Esophagus (tissue), 2 donors: ENCODE results near the gene UXS1. TPM values are rescaled to one million over a fixed set of nuclear protein-coding genes. Genes with fewer than 3 reads are reported as not detected.
A peak's percentile ranks its signal among the peaks of the same experiment; 100 is the strongest.

Experiments used
- H3K27ac ChIP-seq, 2 donors: one replicate each; pipeline ENCODE4 v1.5.1; 2013; ENCODE audit warnings: low read depth in 2 of 2, mild to moderate bottlenecking in 2 of 2, inconsistent platforms in 1 of 2, low read length in 1 of 2, moderate library complexity in 1 of 2
- H3K27me3 ChIP-seq, 2 donors: one replicate each; pipeline ENCODE4 v1.6.1; 2013; ENCODE audit warnings: low read length in 2 of 2, control low read depth in 1 of 2, mild to moderate bottlenecking in 1 of 2; ENCODE audit not compliant: insufficient read depth in 2 of 2, control insufficient read depth in 1 of 2
- H3K36me3 ChIP-seq, 2 donors: one replicate each; pipeline ENCODE4 v1.6.1; 2013; ENCODE audit warnings: low read length in 1 of 2; ENCODE audit not compliant: control insufficient read depth in 2 of 2, insufficient read depth in 2 of 2
- H3K4me1 ChIP-seq, 2 donors: one replicate each; pipeline ENCODE4 v1.6.1; 2013; ENCODE audit warnings: low read length in 1 of 2; ENCODE audit not compliant: control insufficient read depth in 2 of 2, insufficient read depth in 2 of 2
- H3K4me3 ChIP-seq, 2 donors: one replicate each; pipeline ENCODE4 v1.5.1; 2013; ENCODE audit warnings: low read length in 2 of 2, mild to moderate bottlenecking in 2 of 2, low read depth in 1 of 2, moderate library complexity in 1 of 2
- H3K9me3 ChIP-seq, 2 donors: one replicate each; pipeline ENCODE4 v1.6.1; 2013; ENCODE audit warnings: mild to moderate bottlenecking in 2 of 2, low read depth in 1 of 2, low read length in 1 of 2, moderate library complexity in 1 of 2; ENCODE audit not compliant: control insufficient read depth in 2 of 2, insufficient read depth in 1 of 2
- WGBS, 2 donors: extraction: QIAGEN DNeasy Blood & Tissue Kit; methylation state at CpG; one replicate each; pipeline ENCODE4 v1.1.7; 2013; 5-methylcytosine and 5-hydroxymethylcytosine counted together
- polyA plus RNA-seq, 2 donors: library from polyadenylated mRNA; stranded (reverse); fragments of 200-250 nt; gene quantifications; one replicate each; pipeline ENCODE4 v1.2.3, GENCODE V29; 2013
- donor health status: healthy with polysubstance abuse.
- donor health status: Bipolar disorder and iron deficiency.

The UXS1 gene
- polyA plus RNA-seq, 2 donors = 12.0 to 16.5 TPM

GRCh38 chr2:106165029-106165428 lies 29.1 kb downstream of the UXS1 start:
- peaks cover 0 to under 1% of the 10 kb centered on the region in 2 donors for H3K36me3 ChIP-seq
- H3K27me3 ChIP-seq = no peaks in the 10 kb centered on the region
- H3K4me3 ChIP-seq = no peak overlapping the region
- H3K9me3 ChIP-seq = no peaks in the 10 kb centered on the region
- no peak overlapping the region for H3K27ac ChIP-seq
- 82 to 84% methylated on average over 3 of the region's 3 CpGs for WGBS, 2 donors
- H3K4me1 ChIP-seq = no peaks in the 10 kb centered on the region

GRCh38 chr2:106163948-106164545 lies 30.1 kb downstream of the UXS1 start:
- Histone ChIP-seq H3K9me3 (no peaks in the 10 kb centered on the region), H3K4me1 (no peaks in the 10 kb centered on the region), H3K27ac (no peak overlapping the region), H3K4me3 (no peak overlapping the region), H3K36me3 (peaks cover 0 to 6% of the 10 kb centered on the region in 2 donors), H3K27me3 (no peaks in the 10 kb centered on the region)
- WGBS, 2 donors = 61 to 66% methylated on average over 6 of the region's 6 CpGs

DNA sequence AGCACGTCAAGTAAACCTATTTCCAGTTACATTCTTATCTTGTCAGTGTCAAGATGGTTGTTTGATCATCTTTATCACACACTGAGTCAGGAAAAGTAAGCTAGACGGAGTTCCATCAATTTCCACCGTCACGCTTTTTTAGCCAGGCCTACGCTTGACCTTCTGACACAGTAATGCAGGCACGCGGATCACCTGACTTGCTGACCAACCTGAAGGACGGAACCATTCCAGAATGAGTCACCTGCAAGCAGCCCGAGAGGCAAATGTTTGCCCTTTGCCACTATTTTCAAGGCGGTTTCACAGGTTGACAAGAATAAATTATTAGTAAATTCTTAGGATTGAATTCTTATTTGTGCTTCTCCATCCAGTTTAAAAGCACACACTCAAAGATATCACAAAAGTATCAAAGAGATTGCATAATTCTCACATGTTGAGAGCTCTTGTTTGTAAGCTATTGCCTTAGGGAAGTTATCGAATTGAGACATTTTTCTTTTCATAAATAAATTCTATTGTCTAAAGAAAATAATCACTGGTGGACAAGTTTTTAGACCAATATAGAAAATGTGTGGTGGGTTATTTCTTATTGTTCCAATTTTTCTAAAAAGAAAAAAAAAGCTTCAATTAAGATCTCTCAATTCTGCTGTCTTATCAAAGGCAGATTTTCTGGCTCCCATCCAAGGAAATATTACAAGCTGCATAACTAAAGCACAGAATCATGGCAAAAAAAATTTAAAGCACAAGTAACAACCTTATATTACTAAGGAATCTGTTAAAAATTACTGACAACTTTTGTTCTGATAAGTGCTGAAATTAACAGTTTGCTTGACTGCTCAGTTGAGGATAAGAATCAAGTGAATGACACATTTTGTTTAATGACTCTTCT lies 31.9 kb downstream of the UXS1 start:
- Histone ChIP-seq H3K4me3 (no peak overlapping the region), H3K4me1 (no peaks in the 10 kb centered on the region), H3K27ac (no peak overlapping the region), H3K9me3 (no peaks in the 10 kb centered on the region), H3K27me3 (no peaks in the 10 kb centered on the region), H3K36me3 (peaks cover 0 to 6% of the 10 kb centered on the region in 2 donors)
- 72 to 83% methylated on average over 11 of the region's 11 CpGs for WGBS, 2 donors

- peak overlapping the region; percentile 27 to 34 for H3K27ac ChIP-seq
- H3K9me3 ChIP-seq = no peaks in the 10 kb centered on the region
- no peaks in the 10 kb centered on the region for H3K4me1 ChIP-seq
- WGBS, 2 donors = 85 to 86% methylated on average over 4 of the region's 4 CpGs
- no peaks in the 10 kb centered on the region for H3K27me3 ChIP-seq
- no peak overlapping the region for H3K4me3 ChIP-seq
- peaks cover 0 to 6% of the 10 kb centered on the region in 2 donors for H3K36me3 ChIP-seq
Measured at GRCh38 chr2:106161341-106161740, 32.8 kb downstream of the UXS1 start.

DNA sequence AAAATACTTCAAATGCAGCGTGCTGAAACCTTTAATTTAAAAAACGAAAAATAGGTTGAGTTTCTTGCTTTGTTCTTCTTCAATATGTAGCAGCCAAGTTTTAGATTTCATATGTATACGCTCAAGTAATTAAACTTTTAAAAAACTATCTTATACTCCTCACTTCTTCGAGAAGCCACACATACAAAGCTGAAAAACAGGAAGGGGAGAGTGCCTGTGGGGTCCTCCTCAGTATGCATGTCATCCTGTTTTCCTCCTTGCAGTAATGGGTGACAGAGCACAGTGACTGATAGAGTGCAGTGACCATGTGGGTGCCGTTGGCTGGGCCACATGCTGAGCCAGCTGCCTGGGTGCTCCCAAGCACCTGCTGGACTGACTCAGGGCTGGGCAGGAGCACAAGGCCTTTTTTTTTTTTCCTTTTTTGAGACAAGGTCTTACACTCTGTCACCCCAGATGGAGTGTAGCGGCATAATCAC lies 33.3 kb downstream of the UXS1 start:
- Histone ChIP-seq H3K36me3 (peaks cover 0 to 6% of the 10 kb centered on the region in 2 donors), H3K9me3 (no peaks in the 10 kb centered on the region), H3K27ac (peak overlapping the region; percentile 27 to 34), H3K27me3 (no peaks in the 10 kb centered on the region), H3K4me3 (no peak overlapping the region), H3K4me1 (no peaks in the 10 kb centered on the region)
- WGBS, 2 donors = 68 to 76% methylated on average over 6 of the region's 6 CpGs

DNA sequence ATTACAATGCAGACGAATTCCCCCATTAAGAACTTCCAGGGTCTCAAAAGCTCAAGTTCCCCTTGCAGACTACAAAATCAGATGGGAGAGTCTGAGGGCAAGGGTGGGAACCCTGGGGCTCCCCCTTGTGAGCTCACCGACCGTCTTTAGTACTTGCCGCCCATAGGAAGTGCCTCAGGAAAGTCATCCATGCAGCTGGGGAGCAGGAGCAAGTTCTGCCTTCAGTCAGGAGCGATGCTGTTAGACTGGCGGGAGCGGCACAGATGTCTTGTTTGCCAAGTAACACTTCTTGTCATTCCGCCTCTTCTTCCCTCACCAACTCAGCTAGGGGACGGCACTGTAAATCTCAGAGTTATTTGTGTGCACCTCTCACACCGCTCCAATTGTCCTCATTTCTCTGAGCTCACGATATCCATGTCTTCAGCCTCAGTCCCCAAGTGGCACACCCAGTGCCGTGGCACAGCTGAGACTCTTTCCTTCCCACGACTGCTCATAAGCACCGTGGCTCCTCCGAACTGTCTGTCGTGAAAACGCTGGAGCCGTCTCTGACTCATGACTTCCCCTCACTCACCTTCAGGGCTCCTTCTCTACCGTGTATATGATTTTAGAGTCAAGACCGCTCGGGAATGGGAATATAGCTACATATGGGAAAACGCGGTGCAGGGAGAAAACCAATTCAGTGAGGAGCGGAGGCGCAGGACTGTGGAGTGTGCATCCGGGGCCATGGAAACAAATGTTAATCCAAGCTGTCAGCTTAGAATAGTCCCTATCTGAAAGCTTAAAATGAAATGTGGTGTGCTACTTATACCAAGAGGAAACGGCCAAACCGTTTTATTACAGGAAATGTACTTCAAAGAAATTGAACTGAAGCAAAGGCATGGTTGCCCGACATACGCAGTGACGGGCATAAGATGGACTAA lies 34.0 kb downstream of the UXS1 start:
- H3K4me3 ChIP-seq = peak overlapping the region in 1 of 2 donors; percentile 9
- WGBS, 2 donors = 69 to 75% methylated on average over 31 of the region's 31 CpGs

DNA sequence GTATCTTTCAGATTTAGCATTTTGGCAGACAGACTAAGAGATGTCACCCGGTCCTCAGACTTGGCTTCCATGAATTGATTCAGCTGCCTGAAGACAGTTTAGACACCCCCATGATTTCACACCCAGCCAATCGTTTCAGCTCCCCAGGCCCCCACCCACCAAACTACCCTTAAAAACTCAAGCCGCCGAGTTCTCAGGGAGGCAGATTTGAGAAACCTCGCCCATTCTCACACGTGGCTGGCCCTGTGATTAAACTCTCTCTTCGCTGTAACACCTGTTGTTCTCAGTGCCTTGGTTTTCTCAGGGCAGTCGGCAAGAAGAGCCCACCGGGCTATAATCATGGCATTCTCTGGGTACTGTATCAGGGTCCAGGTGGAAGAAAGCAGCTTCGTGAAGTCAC lies 35.2 kb downstream of the UXS1 start:
- Histone ChIP-seq H3K36me3 (peaks cover 0 to 6% of the 10 kb centered on the region in 2 donors), H3K9me3 (peaks cover 0 to 2% of the 10 kb centered on the region in 2 donors), H3K27me3 (no peaks in the 10 kb centered on the region), H3K4me3 (no peak overlapping the region), H3K27ac (no peak overlapping the region), H3K4me1 (no peaks in the 10 kb centered on the region)
- 74 to 83% methylated on average over 10 of the region's 10 CpGs for WGBS, 2 donors

More for the DNA sequence above, 34.0 kb downstream of the UXS1 start:
- Histone ChIP-seq H3K9me3 (no peaks in the 10 kb centered on the region), H3K27me3 (no peaks in the 10 kb centered on the region), H3K36me3 (peaks cover 0 to 6% of the 10 kb centered on the region in 2 donors), H3K27ac (peak overlapping the region; percentile 9 to 27), H3K4me1 (no peaks in the 10 kb centered on the region)

DNA sequence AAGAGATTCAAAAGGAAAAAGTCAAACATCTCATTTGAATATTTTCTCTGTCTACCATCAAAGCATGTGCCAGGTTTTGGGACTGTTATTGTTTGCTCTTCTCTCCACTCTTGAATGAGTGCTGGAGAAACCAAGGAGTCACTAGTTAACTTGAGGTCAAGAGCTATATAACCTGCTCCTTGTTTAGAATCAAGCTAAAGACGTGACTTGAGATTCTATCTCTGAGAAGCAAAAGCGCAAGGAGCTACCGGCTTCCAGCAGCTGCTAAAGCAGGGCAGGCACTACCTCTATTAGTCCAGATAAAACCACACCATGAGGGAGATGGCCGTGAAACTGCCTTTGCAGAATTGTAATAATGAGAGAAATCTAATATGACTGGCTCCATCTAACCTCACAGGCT lies 36.0 kb downstream of the UXS1 start:
- H3K36me3 ChIP-seq = peaks cover 0 to 6% of the 10 kb centered on the region in 2 donors
- H3K4me3 ChIP-seq = no peak overlapping the region
- H3K27ac ChIP-seq = no peak overlapping the region
- H3K9me3 ChIP-seq = peaks cover 0 to 2% of the 10 kb centered on the region in 2 donors
- no peaks in the 10 kb centered on the region for H3K4me1 ChIP-seq
- WGBS, 2 donors = 87 to 91% methylated on average over 4 of the region's 4 CpGs
- no peaks in the 10 kb centered on the region for H3K27me3 ChIP-seq

GRCh38 chr2:106157416-106157815 lies 36.7 kb downstream of the UXS1 start:
- Histone ChIP-seq H3K27me3 (no peaks in the 10 kb centered on the region), H3K27ac (no peak overlapping the region), H3K36me3 (peaks cover 0 to 6% of the 10 kb centered on the region in 2 donors), H3K4me1 (no peaks in the 10 kb centered on the region), H3K9me3 (peaks cover 0 to 2% of the 10 kb centered on the region in 2 donors), H3K4me3 (no peak overlapping the region)
- WGBS, 2 donors = 86 to 89% methylated on average over 3 of the region's 3 CpGs
